K562 (cell line): ENCODE results near the gene NXT1. TPM values are rescaled to one million over a fixed set of nuclear protein-coding genes. Genes with fewer than 3 reads are reported as not detected.

Experiments used
- POLR2G ChIP-seq: fragments of 200-400 bp; formaldehyde crosslinking; IDR thresholded peaks from 2 replicates; pipeline ENCODE4 v1.6.1; 2017; ENCODE audit warnings: low read depth, mild to moderate bottlenecking, antibody characterized with exemption, low read length, moderate library complexity
- RREB1 ChIP-seq: fragments of 250-450 bp; sonication (Bioruptor Pico); IDR thresholded peaks from 2 replicates; pipeline ENCODE4 v1.4.0; 2020
- SREBF2 ChIP-seq: sonication (generic); formaldehyde crosslinking; IDR thresholded peaks from 2 replicates; pipeline ENCODE4 v1.4.0; 2020; ENCODE audit warnings: mild to moderate bottlenecking, missing genetic modification reagents
- USF2 ChIP-seq: sonication (generic); formaldehyde crosslinking; IDR thresholded peaks from 2 replicates; pipeline ENCODE4 v1.5.0; 2020; ENCODE audit warnings: missing genetic modification reagents
- YY1 ChIP-seq, 3 experiments: IDR thresholded peaks; 2 replicates each; pipeline ENCODE4 v1.6.1; 2011; ENCODE audit warnings: low read length in 2 of 3, mild to moderate bottlenecking in 2 of 3, moderate library complexity in 2 of 3, borderline replicate concordance in 1 of 3, control low read depth in 1 of 3, low read depth in 1 of 3; ENCODE audit not compliant: insufficient read depth in 3 of 3, insufficient replicate concordance in 2 of 3, control insufficient read depth in 1 of 3, insufficient read length in 1 of 3; ENCODE audit errors: extremely low read depth in 1 of 3
- ZNF408 ChIP-seq: fragments of 250-450 bp; sonication (Bioruptor Pico); IDR thresholded peaks from 2 replicates; pipeline ENCODE4 v1.4.0; 2020; ENCODE audit warnings: low read depth, mild to moderate bottlenecking, moderate library complexity
- ZNF518B ChIP-seq: fragments of 250-450 bp; sonication (Bioruptor Pico); IDR thresholded peaks from 2 replicates; pipeline ENCODE4 v1.5.0; 2021; ENCODE audit warnings: mild to moderate bottlenecking, moderate library complexity
- ZNF589 ChIP-seq: fragments of 200-800 bp; sonication (Bioruptor generic); IDR thresholded peaks from 2 replicates; pipeline ENCODE4 v1.6.1; 2016; ENCODE audit warnings: low read depth, missing genetic modification characterization, missing compliant biosample characterization
- ZNF592 ChIP-seq: fragments of 450-650 bp; IDR thresholded peaks from 2 replicates; pipeline ENCODE4 v1.6.1; 2017; ENCODE audit warnings: antibody characterized with exemption, mild to moderate bottlenecking
- ZNF740 ChIP-seq, 3 experiments: fragments of 200-800 bp in 1 of 3; sonication (Bioruptor generic) in 1 of 3; sonication (generic) in 1 of 3; formaldehyde crosslinking in 1 of 3; IDR thresholded peaks; 2 replicates each; pipeline versions ENCODE4 v1.6.1 to v1.8.0; 2016 to 2022; ENCODE audit warnings: mild to moderate bottlenecking in 2 of 3, missing compliant biosample characterization in 2 of 3, missing genetic modification characterization in 2 of 3, missing genetic modification reagents in 1 of 3
- polyA plus RNA-seq, 8 experiments: library from polyadenylated mRNA; depleted of rRNA in 4 of 8; stranded (reverse) in 5 of 8; unstranded in 3 of 8; fragments of >200 nt; fragmentation: Nextera tagmentation in 2 of 8; fragmentation: Illumina TruSeq in 1 of 8; extraction: Ambion mirVana in 2 of 8; extraction: Trizol in 1 of 8; gene quantifications; 2 replicates each; pipeline versions ENCODE4 v1.2.1 to v1.2.3, GENCODE V29; 2011 to 2014; ENCODE audit warnings: inconsistent platforms in 1 of 8, missing spikeins in 1 of 8
- total RNA-seq, 7 experiments: library from RNA; depleted of rRNA in 6 of 7; stranded (reverse); fragments of >200 nt in 6 of 7; fragmentation: Illumina TruSeq in 2 of 7; extraction: Trizol in 2 of 7; gene quantifications; 2 replicates each; pipeline versions ENCODE4 v1.2.1 to v1.2.3, GENCODE V29; 2011 to 2021; ENCODE audit warnings: low replicate concordance in 1 of 7

Gene NXT1
- total and polyA plus RNA-seq, 9 of the 15 experiments (the other 6 are each of a cell fraction or from before 2014, with no cell fraction given), result 7.7 to 50.9 (median 35.6) TPM

GRCh38 chr20:23347791-23348190 lies 2.8 kb upstream of the NXT1 start (continued):
- TF ChIP-seq ZNF592, result no peak
- no peak for TF ChIP-seq ZNF589 (CRISPR knock-in tag)
- TF ChIP-seq USF2, result no peak
- no peak for TF ChIP-seq ZNF518B (CRISPR knock-in tag)
- TF ChIP-seq POLR2G, result no peak
- TF ChIP-seq RREB1 (CRISPR knock-in tag), result no peak
- no peak for TF ChIP-seq ZNF408 (CRISPR knock-in tag)
- TF ChIP-seq YY1 (IDR thresholded peaks at IDR 0.05; ENCODE audit: borderline replicate concordance in 1 of 3, control insufficient read depth in 1 of 3, extremely low read depth in 1 of 3, insufficient read depth in 3 of 3, insufficient read length in 1 of 3, insufficient replicate concordance in 2 of 3, low read depth in 1 of 3, low read length in 2 of 3), result no peak
- no peak for TF ChIP-seq ZNF740 (CRISPR knock-in tag; IDR thresholded peaks at IDR 0.05)
- TF ChIP-seq ZNF740 (tag; IDR thresholded peaks at IDR 0.05), result no peak
- TF ChIP-seq SREBF2 (CRISPR knock-in tag), result no peak
